ENCODE measurements around the gene CLDN25.

CLDN25 gene

DNA sequence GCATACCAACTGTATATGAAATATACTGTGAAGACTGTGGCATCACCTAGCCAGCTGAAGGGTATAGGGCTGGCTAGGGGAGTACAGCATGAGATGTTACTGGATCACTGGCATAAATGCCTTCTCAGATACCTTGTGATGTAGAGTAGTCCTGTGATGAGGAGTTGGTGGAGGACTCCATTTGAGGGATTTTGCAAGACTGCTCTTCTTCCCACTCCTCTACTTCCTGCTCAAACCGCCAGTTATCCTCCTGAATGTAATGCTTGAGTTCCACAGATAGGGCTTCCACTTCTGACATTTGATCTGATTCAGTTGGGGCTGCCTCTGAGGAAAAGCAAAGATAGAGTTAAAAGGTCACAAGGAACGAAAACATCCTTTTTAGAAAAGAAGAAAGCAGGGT, 29.3 kb downstream of the CLDN25 start:
- DNase-seq (ENCODE audit: low read depth) = no peak

DNA sequence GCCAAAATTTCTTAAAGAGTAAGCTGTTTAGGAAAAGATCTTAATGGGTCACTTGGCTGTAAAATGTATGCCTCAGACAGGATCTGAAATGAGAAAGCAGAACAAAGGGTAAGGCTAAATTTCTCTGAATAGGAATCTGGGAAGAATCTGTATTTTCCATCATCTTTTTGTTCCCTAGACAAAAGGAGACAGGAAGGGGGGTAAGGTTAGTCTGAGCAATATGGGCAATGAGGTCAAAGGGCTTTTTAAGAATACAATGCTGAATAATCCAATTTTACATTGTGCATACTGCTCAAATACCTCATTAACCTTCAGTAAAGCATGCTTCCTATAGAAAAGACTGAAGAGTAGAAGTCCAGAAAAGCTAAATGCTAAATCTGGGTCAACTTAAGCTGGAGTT, 34.6 kb downstream of the CLDN25 start:
- DNase-seq (ENCODE audit: low read depth) = no peak

DNA sequence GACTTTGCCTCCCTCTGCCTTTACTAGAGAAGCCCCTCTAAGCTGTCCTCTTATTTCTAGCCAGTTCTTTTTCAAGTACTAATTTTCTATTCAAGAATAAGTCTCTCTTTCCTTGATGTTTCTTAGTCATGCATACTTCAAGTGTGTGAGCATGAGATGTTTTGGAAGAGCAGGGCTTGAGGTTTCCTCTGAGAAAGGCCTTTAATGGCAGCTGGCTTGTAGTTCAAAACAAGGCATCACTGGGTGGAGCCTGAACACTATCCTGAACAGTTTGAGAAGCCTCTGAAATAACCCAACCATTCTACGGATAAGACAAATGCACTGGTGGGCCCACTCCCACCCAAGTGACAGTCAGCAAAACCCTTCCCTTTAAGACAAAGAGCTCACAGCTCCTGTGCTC, 37.6 kb downstream of the CLDN25 start:
- DNase-seq (ENCODE audit: low read depth) = no peak

DNA sequence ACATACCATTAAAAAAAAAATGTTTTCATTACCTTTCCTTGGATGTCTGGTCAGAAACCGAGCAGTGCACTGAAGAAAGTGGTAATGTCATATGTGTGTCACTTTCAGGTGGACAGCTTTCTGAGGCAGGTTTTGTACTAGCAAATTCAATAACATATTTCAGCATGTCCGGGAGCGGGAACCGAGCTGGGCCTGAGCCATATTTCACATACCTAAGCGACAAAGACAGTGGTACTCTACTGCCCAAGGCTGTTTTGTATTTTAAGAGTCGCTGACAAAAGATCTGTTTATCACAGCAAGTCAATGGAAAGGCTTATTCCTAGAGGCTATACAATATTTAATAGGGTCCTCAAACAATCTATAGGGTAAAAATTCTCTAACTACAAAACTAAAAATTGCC, 38.0 kb downstream of the CLDN25 start:
- no peak for DNase-seq (ENCODE audit: low read depth)

DNA sequence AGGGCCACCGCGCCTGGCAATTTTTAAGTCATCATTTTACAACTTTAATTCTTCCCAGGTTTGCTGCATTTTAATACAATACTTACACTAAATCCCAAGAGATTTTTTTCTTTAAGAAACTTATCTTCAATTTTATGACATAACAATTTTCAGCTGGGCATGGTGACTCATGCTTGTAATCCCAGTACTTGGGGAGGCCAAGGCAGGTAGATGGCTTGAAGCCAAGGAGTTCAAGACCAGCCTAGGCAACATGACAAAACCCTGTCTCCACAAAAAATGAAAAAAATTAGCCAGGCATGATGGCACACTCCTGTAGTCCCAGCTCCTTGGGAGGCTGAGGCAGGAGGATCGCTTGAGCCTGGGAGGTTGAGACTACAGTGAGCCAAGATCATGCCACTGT, 38.8 kb downstream of the CLDN25 start:
- DNase-seq (ENCODE audit: low read depth) = no peak

DNA sequence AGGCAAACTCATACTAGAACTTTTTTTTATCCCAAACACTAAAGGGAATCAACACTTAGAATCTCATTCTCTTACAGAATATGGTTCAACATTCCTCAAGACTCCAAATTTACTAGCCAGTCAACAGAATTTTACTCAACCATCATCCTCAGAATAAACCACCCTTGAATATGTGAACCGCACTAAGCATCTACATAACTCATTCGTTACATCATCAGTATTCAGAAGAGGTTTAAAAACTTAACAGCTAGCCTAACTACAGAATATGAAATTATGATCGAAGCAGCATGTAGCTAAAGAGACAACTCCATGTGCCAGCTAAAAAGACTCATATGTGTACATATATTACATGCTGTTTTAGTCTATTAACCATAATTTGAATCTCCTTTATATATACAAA, 47.9 kb downstream of the CLDN25 start:
- DNase-seq (ENCODE audit: low read depth) = no peak

DNA sequence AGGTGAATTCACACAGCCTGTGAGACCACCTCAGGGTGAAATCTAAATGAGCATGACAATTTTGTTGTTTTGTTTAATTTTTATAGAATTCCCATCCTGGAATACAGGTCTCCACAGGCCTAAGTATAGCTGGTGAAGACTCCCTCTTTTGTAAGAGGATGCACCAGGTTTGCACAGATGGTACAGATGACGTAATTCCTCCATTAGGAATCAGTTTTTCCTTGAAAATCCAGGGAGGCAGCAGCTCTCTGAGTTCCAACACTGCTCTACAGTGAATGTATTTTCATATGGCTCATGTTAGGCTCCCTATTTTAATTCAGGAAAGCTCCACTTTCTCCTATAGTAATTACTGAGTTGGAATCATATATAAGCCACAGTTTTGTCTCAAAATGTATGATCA, 48.6 kb downstream of the CLDN25 start:
- no peak for DNase-seq (ENCODE audit: low read depth)

DNA sequence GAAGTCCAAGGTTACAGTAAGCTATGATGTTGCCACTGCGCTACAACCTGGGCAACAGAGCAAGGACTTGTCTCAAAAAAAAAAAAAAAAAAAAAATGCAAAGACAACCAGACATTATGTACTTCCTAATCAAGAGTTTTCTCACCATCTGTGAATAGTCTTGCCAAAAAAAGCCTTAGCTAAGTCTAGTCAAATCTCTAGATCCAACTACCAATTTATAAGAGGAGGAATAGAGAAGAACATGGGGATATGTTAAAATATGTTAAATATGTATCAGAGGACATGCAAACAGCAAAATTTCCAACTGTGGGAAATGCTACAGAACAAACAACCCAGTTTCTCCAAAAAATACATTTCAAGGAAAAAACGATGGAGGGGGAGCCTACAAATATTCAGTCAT, 50.2 kb downstream of the CLDN25 start:
- no peak for DNase-seq (ENCODE audit: low read depth)
